ENCODE results near the gene PAPOLA.

The PAPOLA gene

DNA sequence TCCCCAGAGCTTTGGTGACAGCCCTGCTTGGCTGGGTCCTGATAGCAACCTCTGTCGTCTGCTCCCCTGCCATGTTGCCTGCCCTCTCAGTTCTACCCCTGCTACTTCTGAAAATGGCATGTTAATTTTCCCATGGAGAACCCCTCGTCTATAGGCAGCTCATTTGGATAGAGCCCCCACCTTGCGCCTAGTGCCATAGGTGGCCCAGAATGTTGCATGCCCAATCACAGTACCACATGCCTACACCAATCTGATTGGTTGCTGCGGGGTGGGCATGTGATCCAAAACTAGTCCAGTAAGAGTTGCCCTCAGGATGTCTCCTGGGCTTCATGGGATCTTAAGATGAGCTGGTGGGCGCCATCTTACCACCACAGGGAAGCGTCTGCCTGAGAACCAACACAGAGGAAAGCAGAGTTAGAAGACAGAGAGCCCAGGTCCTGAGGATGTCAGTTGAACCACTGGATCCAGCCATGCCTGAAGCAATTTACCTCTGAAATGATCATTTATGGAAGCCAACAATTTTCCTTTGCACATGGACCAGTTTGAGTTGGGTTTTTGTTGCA, 85.7 kb downstream of the PAPOLA start:
- DNase-seq, result no peak

DNA sequence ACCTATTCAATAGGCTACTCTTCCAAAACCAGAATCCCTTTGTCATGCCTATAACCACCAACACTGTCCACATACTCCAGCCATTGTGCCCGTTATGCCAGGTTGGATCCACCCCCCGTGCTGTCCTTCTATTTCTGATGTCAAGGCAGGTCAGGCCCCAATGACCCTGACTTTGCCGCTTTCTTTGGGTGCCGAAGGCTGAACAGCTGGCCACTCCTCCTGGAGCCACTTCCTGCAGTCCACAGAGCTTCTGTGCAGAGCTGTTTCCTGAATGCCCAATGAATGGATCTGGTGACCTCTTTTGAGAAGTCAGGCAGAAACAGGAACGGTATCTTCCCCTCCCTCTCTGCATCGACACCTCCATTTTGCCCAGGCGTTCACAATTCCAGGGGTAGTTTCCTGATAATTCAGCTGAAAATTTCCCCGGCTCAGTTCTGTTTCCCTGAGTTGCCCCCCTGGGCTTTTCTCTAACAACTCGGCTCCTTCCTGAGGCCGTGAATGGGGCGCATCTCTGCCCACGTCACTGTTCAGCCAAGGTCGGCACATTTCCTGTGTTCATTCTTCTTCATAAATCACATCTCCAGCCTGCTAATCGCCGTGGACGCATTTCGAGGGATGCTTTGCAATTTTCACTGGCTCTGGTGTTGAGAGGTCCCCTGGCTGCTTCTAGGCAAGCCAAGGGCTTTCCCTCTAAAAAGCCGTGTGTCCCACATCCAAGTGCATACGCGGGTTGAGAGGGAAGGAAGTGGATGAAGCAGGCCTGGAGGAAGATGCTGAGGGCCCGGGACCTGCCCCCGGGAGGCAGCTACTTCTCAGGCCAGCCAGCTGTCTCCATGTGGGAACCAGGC, 86.5 kb downstream of the PAPOLA start:
- no peak for DNase-seq

DNA sequence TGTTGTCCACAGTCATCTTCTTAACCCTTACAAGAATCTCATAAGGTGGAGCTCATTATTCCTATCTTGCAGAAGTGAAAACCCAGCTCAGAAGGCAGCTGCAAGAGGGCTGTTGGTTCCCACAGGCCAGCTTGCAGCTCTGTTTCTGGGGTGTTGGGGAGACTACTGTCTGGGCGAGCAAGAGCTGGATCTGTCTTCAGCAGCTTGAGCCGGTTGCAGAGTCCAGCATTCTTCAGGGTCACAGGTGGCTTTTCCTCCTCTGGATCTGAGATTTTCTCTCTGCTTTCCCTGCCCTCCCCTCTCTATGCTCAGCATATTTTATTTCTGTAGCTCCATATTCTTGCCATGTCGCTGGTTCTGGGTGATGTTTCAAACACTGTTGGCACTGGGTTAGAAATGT, 87.4 kb downstream of the PAPOLA start:
- DNase-seq, result no peak

DNA sequence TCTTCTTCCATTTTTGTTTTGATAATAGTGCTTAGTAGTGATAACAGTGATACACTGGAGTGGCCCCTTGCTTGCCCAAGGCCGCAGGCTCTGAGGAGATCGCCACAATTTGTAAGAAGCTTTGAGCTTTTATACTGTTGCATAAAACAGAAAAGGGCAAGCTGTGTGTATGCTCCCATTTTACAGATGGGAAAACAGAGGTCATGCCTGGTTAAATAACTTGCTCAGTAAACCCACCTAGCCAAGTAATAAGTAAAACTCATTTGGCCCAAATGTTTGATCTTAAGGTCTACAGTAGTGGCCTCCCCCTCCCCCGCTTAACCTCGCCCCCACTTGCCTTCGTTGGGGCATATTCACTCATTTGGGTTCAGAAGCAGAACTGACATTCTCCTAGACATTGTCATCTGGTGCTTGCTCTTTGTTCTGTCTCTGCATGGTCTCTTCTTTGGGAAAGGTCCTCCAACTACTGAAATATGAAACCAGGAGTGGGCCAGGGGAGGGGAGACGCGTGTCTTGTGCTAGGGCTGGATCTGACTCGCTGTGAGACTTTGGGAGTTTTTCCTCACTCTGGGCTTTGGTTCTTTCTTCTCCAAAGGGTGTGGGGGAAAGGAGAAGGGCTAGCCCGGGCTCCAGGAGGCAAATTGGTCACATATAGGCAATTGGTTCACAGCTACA, 88.1 kb downstream of the PAPOLA start:
- DNase-seq, result no peak

DNA sequence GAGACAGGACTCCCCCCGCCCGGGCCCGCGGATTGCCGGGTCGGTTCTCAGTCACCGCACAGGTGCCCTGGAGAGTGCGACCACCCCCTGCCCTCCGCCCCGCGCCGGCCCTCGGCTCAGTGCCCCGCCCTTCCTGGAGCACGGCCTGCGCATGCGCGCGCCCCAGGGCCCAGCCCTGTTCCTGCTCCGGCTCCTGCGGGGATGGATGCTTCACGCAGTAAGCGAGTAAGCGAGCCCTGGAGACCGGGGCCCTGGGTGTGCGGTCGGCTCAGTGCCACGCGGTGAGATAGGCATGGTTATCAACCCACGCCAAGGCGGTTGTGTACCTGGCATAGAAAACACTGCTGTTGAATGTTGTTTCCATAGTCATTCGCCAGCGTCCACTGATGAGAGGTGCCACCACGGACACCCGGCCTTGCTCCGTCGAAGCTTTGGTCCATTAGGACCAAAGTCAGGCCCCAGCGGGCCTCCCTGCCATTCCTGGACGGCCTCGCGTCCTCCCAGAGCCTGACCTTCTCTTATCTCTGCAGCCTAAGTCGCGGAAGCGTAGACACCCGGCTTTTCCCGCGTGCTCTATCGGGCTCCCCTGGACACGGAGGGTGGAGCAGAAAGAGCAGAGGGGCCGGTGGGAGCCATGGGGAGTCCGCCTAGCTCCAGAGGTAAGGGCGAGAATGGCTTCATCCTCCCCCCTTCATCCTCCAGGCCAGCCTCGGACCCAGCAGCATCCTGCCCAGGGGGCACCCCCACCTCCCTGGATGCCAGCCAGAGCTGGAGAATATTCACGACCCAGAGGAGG, 90.6 kb downstream of the PAPOLA start:
- DNase-seq, result peak in 3 of 4 experiments; percentile 26 to 62 (median 26)

DNA sequence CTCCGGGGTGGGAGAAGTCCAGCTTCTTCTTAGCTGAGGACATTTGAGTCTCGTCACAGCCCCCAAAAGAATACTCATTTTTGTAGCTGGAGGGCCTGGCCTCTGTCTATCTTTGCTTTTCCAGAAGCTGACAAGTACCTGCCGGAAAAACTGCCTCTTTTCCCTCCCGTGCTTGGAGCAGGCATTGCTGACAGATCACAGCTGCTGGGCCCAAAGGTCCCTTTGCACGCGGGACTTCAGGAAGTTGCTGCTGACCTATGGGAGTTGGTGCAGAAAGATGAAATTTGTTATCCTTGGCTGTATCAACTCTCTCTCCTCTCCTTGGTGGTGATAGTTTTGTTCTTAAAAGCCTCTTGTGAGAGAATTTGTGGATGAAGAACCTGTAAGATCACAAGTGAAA, 92.8 kb downstream of the PAPOLA start:
- DNase-seq, result no peak

DNA sequence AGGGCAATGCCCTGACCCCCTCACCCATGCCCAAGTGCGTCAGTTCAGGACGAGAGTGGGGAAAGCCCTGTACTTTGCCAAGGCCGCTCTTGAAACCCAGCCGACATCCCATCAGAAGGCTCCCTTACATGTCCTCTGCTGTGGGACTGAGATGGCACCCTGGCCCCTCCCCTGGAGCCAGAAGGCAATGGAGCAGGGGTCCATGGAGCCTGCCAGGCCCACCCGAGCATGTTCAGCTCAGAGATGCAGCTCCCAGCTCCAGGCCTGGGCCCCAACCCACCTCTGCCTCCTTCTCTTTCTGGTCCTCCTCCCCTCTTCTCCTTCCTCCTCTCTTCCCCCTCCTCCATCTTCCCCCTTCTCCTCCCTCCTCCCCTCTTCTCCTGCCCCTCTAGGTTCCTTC, 95.5 kb downstream of the PAPOLA start:
- DNase-seq, result no peak

DNA sequence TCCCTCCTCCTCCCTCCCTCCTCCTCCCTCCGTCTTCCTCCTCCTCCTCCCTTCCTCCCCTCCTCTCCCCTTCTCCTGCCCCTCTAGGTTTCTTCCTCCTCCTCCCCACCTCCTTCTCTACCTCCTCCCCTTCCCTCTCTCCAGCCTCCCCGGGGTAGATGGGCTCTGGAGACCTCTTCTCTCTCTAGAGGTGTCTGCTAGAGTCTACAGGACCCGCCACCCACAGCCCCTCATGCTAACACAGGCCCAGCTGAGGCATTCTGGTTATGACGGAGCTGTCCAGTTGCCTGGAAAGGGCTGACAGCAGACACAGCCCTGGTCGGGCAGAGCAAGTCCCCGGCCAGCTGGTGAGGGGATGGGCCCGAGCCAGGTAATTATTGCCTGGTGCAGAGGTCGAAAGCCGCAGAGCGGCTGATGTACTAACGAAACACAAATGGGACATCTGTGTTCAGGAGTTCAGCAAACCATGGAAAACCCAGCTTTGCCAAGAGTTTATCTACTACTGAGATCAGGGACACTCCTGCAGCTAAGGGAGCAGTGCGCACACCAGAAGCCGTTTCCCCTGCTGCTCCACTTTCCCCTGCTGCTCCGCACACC, 96.2 kb downstream of the PAPOLA start:
- no peak for DNase-seq

DNA sequence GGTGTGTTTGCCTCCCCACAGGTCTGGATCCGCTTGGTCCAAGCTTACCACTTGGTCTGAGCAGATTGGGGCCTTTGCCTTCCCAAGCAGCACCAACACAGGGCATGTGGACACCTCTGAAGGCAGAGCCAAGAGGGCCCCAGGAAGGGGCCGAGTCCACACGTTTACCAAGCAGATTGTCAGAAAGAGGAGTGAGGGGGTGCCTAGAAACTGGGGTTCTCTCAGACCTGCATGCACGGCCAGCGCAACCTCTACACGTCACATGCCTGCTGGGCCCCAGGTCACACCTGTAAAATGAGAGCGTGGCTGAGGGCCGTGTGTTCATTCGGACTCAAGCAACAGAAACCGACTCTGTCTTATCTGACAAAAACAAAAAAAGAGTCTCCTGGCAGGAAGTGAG, 96.9 kb downstream of the PAPOLA start:
- no peak for DNase-seq

DNA sequence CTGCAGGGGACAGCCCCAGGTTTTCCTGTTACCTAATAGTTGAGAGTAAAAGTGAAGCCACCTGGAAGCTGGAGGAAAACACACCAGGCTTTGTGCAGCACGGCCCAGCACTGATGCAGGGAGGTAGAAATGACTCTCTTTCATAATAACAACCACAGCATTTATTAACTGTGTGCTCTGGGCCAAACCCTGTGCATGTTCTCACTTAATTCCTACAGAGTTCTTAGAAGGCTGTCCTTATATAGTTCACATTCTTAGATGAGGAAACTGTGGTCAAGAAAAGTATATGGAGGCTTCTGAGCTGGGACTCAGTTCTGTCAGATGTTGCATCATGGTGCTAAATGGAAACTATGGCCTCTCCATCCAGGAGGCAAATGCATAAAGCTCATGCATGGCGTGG, 100.0 kb downstream of the PAPOLA start:
- DNase-seq, result no peak

DNA sequence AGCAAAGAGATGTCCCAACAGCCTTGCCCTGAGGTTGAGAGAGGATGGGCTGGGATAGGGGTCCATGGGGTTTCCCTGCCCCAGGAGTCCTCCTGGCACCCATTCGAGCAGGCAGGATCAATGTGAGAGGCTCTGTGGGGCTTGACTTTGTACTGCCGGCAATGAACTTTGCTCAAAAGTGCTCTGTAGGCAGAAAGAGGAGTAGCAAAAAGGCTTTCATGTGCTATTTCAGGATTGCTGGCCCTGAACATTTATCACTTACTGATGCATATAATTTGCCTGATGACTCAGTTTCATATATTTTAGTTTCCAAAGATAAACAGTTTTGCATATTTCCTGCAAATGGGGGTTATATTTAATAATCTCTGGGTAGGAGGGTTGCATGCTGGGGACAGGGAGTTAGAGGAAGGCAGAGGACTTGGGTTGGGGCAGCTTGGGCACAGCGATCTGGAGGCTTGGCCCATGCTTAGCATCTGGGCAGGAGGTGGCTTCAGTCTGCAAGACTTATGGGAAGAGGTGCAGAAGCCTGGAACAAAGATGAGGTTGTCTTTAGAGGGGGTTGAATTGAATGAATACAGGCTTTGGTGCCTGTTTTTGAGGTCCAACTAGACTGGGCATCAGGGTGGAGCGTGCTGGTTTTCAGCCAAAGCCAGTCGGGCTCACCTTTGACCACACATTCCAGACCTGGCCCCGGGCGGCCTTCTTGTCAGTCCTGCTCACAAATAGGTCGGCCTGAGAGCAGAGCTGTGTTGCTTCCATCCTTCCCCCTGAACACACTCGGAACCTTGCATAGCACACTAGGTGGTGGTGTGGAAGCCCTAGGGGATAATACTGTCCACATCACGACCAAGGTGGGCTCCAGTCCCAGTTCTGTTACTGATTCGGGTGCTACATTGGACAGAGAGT, 101.4 kb downstream of the PAPOLA start:
- no peak for DNase-seq

DNA sequence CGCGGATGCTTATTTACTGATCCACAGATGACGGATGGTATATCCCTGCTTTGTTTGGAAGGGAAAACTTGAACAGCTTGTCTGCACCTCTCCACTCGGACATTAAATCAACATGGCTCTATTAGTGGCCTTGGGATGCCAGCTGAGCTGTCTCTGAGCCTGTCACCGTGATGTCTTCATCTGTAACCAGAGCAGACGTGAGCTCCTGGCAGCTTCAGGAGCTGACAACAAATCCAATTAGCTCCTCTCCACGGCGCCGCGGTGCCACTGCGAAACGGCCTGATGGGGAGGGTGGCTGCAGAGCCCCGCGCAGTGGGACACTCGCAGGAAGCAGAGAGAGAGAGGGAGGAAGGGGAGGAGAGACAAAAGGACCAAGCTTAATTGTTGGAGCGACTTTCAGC, 112.3 kb downstream of the PAPOLA start:
- DNase-seq, result no peak

DNA sequence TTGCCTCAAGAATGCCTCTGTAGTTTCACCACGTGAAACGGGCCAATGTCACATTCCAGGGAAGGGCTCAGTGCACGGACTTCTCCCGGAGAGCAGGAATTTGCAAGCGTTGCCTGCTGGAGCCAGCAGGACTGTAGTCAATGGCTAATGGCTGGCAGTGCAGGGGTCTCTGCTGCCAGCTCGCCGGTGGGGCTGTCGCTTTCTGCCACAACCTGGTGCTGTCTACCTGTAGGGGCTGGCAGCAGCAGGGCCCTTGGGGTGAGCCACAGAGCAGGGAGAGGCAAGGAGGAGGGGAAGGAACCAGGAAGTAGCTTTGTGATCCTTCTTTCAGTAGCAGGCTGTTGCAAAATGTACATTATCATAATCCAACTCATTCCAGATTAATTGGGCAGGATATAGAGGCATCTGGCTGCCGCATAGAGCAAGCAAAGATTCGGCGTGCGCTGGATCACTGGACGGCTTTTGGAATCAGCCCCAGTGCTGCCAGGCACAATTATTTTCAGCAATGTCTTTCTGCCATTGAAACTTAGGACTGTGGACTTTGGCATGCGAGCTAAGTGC, 114.1 kb downstream of the PAPOLA start:
- DNase-seq, result no peak
